Trophoblast cell (in vitro differentiated cells and primary cell): ENCODE data around the gene MTMR3.

Source experiments
- DNase-seq, 2 donors: peaks; one replicate each; pipeline ENCODE4 v3.0.0-alpha.2; 2016
- H2AFZ ChIP-seq: 2 replicates; pipeline ENCODE4 v1.6.1; 2013; ENCODE audit warnings: low read length, moderate library complexity, mild to moderate bottlenecking; ENCODE audit not compliant: insufficient read depth, poor library complexity
- H2AK5ac ChIP-seq: 2 replicates; pipeline ENCODE4 v1.6.1; 2013; ENCODE audit warnings: mild to moderate bottlenecking, low read length
- H2BK120ac ChIP-seq: 2 replicates; pipeline ENCODE4 v1.6.1; 2013; ENCODE audit warnings: low read length, mild to moderate bottlenecking, moderate library complexity; ENCODE audit not compliant: insufficient read depth, poor library complexity
- H2BK12ac ChIP-seq: 2 replicates; pipeline ENCODE4 v1.6.1; 2013; ENCODE audit warnings: mild to moderate bottlenecking, low read length, moderate library complexity
- H2BK5ac ChIP-seq: 2 replicates; pipeline ENCODE4 v1.6.1; 2013; ENCODE audit warnings: low read length, low read depth, moderate library complexity, mild to moderate bottlenecking; ENCODE audit not compliant: poor library complexity
- H3K14ac ChIP-seq: 2 replicates; pipeline ENCODE4 v1.6.1; 2013; ENCODE audit warnings: mild to moderate bottlenecking, low read length
- H3K18ac ChIP-seq: 2 replicates; pipeline ENCODE4 v1.6.1; 2013; ENCODE audit warnings: mild to moderate bottlenecking, low read length
- H3K23ac ChIP-seq: 2 replicates; pipeline ENCODE4 v1.6.1; 2013; ENCODE audit warnings: low read length
- H3K27ac ChIP-seq: 2 replicates; pipeline ENCODE4 v1.5.1; 2013; ENCODE audit warnings: low read depth, mild to moderate bottlenecking, inconsistent platforms, low read length, moderate library complexity
- H3K27me3 ChIP-seq: 2 replicates; pipeline ENCODE4 v1.6.1; 2013; ENCODE audit warnings: inconsistent platforms, mild to moderate bottlenecking, low read length, moderate library complexity; ENCODE audit not compliant: insufficient read depth
- H3K36me3 ChIP-seq, 2 experiments: 1 replicate in 1 of 2; 2 replicates in 1 of 2; pipeline ENCODE4 v1.6.1; 2013; ENCODE audit warnings: low read length in 2 of 2, mild to moderate bottlenecking in 2 of 2, moderate library complexity in 1 of 2; ENCODE audit not compliant: insufficient read depth in 2 of 2, control insufficient read depth in 1 of 2
- H3K4ac ChIP-seq: 2 replicates; pipeline ENCODE4 v1.6.1; 2013; ENCODE audit warnings: low read depth, mild to moderate bottlenecking, low read length, moderate library complexity
- H3K4me1 ChIP-seq, 2 experiments: 1 replicate in 1 of 2; 2 replicates in 1 of 2; pipeline ENCODE4 v1.6.1; 2013; ENCODE audit warnings: low read length in 2 of 2, mild to moderate bottlenecking in 2 of 2, moderate library complexity in 1 of 2; ENCODE audit not compliant: insufficient read depth in 2 of 2, control insufficient read depth in 1 of 2
- H3K4me2 ChIP-seq: 2 replicates; pipeline ENCODE4 v1.6.1; 2013; ENCODE audit warnings: inconsistent platforms, mild to moderate bottlenecking, low read length, moderate library complexity
- H3K4me3 ChIP-seq: 2 replicates; pipeline ENCODE4 v1.5.1; 2013; ENCODE audit warnings: mild to moderate bottlenecking, low read depth, low read length, inconsistent platforms
- H3K79me1 ChIP-seq: one replicate; pipeline ENCODE4 v1.6.1; 2013; ENCODE audit warnings: low read length
- H3K79me2 ChIP-seq: 2 replicates; pipeline ENCODE4 v1.6.1; 2013; ENCODE audit warnings: low read length, mild to moderate bottlenecking; ENCODE audit not compliant: control insufficient read depth, insufficient read depth, poor library complexity
- H3K9ac ChIP-seq: 2 replicates; pipeline ENCODE4 v1.6.1; 2013; ENCODE audit warnings: mild to moderate bottlenecking, low read length
- H3K9me3 ChIP-seq: 2 replicates; pipeline ENCODE4 v1.6.1; 2013; ENCODE audit warnings: low read depth, mild to moderate bottlenecking, control low read depth, inconsistent platforms, low read length; ENCODE audit not compliant: insufficient read depth
- H4K12ac ChIP-seq: 2 replicates; pipeline ENCODE4 v1.6.1; 2013; ENCODE audit warnings: low read depth, mild to moderate bottlenecking, low read length, moderate library complexity
- H4K8ac ChIP-seq: 2 replicates; pipeline ENCODE4 v1.6.1; 2013; ENCODE audit warnings: low read depth, mild to moderate bottlenecking, low read length, moderate library complexity
- H4K91ac ChIP-seq: one replicate; pipeline ENCODE4 v1.6.1; 2013; ENCODE audit warnings: low read depth, mild to moderate bottlenecking, low read length, moderate library complexity
- WGBS: extraction: QIAGEN DNeasy Blood & Tissue Kit; methylation state at CpG from one replicate; pipeline ENCODE4 v1.1.7; 2013; ENCODE audit warnings: missing lambda C conversion rate; ENCODE audit not compliant: insufficient read length, insufficient coverage; ENCODE audit errors: extremely low coverage; 5-methylcytosine and 5-hydroxymethylcytosine counted together

The MTMR3 gene

DNA sequence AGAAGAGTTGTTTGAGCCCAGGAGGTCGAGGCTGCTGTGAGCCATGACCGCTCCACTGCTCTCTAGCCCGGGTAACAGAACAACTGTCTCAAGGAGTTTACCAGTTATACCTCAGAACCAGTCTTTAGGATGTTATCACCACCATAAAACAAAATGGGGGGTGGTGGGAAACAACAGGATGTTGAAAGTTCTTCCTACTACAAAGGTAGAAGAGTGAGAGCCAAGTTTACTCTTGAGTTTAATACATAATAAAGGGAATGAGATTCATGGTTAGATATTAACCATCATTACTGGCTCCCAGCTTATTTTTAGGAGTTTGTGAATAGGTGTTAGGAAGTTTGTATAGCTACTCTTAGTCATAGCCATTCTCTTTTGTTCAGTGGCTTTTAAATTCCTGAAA lies 118.5 kb downstream of the MTMR3 start:
- Histone ChIP-seq H4K12ac (no peak overlapping the region), H3K4me1 (no peaks in the 10 kb centered on the region), H3K79me2 (no peaks in the 10 kb centered on the region), H3K4me2 (no peak overlapping the region), H3K27ac (no peak overlapping the region), H3K14ac (no peak overlapping the region), H2BK120ac (no peak overlapping the region), H3K4ac (no peak overlapping the region), H2BK12ac (no peak overlapping the region), H2AFZ (no peak overlapping the region), H2AK5ac (no peak overlapping the region), H4K8ac (no peak overlapping the region), H3K9me3 (no peaks in the 10 kb centered on the region), H4K91ac (no peak overlapping the region), H3K27me3 (no peaks in the 10 kb centered on the region), H3K9ac (no peak overlapping the region), H3K79me1 (no peaks in the 10 kb centered on the region), H3K4me3 (no peak overlapping the region), H3K23ac (no peak overlapping the region), H3K36me3 (peaks cover 5 to 9% of the 10 kb centered on the region in 2 experiments), H2BK5ac (no peak overlapping the region), H3K18ac (no peak overlapping the region)
- DNase-seq = no peak
- WGBS = no CpG with 5 or more reads among the region's 3 CpGs

DNA sequence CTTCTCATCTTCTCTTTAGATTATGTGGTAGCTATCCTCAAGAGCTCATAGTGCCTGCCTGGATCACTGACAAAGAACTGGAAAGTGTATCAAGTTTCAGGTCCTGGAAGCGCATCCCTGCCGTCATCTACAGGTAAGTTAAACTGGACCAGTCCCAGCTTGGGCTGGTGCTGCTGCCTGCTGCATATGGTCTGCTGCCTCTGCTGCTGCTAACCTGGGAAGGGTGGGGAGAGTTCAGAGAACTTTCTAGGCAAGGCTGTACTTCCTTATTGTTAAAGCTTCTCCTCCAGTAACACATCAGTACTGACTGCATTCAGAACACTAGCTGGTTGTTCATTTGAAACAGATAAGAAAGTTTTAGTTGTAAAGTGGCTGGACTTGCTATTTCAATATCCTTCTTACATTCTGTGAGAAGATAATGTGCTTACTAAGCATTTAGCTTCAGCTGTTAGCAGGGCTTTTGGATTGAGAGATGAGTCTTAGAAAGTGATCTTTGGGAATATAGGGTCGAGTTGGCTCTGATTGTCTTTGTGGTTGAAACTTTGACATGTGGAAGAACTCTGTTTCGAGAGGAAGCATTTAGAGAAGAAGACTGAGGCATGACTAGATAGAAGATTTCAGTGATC lies 120.0 kb downstream of the MTMR3 start:
- no peaks in the 10 kb centered on the region for H3K9me3 ChIP-seq
- H3K23ac ChIP-seq = no peak overlapping the region
- DNase-seq = no peak
- no peak overlapping the region for H2BK12ac ChIP-seq
- no peak overlapping the region for H3K27ac ChIP-seq
- H2BK120ac ChIP-seq = no peak overlapping the region
- H3K4me3 ChIP-seq = no peak overlapping the region
- no peak overlapping the region for H2BK5ac ChIP-seq
- no peak overlapping the region for H3K4ac ChIP-seq
- H3K36me3 ChIP-seq = peaks cover 7 to 19% of the 10 kb centered on the region in 2 experiments
- H3K79me1 ChIP-seq = no peaks in the 10 kb centered on the region
- H4K12ac ChIP-seq = no peak overlapping the region
- H3K79me2 ChIP-seq = no peaks in the 10 kb centered on the region
- no peak overlapping the region for H3K4me2 ChIP-seq
- no peaks in the 10 kb centered on the region for H3K4me1 ChIP-seq
- no CpG with 5 or more reads among the region's 4 CpGs for WGBS
- no peak overlapping the region for H2AK5ac ChIP-seq
- H3K14ac ChIP-seq = no peak overlapping the region
- H3K9ac ChIP-seq = no peak overlapping the region
- no peak overlapping the region for H2AFZ ChIP-seq
- no peak overlapping the region for H3K18ac ChIP-seq
- H4K8ac ChIP-seq = no peak overlapping the region
- no peaks in the 10 kb centered on the region for H3K27me3 ChIP-seq
- H4K91ac ChIP-seq = no peak overlapping the region

DNA sequence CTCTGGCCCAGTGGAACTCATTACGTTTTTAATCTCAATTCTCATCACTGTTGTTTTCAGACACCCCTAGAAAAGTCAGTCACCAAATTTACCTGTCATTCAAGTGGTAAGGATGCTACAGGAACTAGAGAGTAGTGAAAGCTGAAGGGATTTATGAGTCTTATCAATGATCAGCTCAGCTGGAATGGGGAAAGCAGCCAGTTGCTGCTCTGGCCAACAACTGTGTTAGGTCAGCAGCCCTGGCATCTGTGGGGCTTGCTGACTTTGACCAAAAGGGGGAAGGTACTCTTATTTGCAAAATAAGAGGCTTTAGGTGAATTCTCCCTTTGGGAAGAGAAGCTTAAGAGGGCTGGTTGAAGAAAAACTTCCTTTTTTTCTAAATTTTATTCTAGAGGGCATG lies 121.1 kb downstream of the MTMR3 start:
- peaks cover 9 to 23% of the 10 kb centered on the region in 2 experiments for H3K36me3 ChIP-seq
- H3K4me1 ChIP-seq = no peaks in the 10 kb centered on the region
- no peak overlapping the region for H4K8ac ChIP-seq
- no peaks in the 10 kb centered on the region for H3K79me2 ChIP-seq
- no peak overlapping the region for H2AK5ac ChIP-seq
- H2AFZ ChIP-seq = no peak overlapping the region
- H3K27me3 ChIP-seq = no peaks in the 10 kb centered on the region
- no peak overlapping the region for H4K91ac ChIP-seq
- DNase-seq = no peak
- H3K4me3 ChIP-seq = no peak overlapping the region
- H3K18ac ChIP-seq = no peak overlapping the region
- H3K9ac ChIP-seq = no peak overlapping the region
- no peak overlapping the region for H3K23ac ChIP-seq
- no peak overlapping the region for H3K4ac ChIP-seq
- H3K9me3 ChIP-seq = no peaks in the 10 kb centered on the region
- no peaks in the 10 kb centered on the region for H3K79me1 ChIP-seq
- H2BK120ac ChIP-seq = no peak overlapping the region
- no peak overlapping the region for H2BK5ac ChIP-seq
- H3K27ac ChIP-seq = no peak overlapping the region
- H3K4me2 ChIP-seq = no peak overlapping the region
- H4K12ac ChIP-seq = no peak overlapping the region
- no CpG with 5 or more reads among the region's 1 CpG for WGBS
- H3K14ac ChIP-seq = no peak overlapping the region
- H2BK12ac ChIP-seq = no peak overlapping the region

DNA sequence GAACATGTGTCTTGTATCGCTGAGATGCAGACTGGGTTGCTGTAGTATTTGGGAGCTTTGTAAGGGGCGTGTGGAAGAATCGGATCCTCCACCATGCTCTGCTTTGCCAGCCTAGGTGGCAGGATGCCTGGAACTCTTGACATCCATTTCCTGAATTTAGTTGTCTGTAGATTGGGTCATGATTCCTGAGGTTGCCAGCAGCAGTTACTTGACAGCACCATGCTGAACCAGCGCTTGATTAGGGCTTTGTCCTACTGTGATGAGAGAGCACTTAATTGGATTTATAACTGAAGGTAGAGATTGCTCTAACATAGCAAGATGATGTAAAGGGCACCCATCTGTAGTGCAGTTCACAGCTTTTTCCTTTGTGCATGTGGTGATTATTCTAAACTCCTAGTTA lies 121.7 kb downstream of the MTMR3 start:
- H3K79me1 ChIP-seq = no peaks in the 10 kb centered on the region
- peaks cover 9 to 23% of the 10 kb centered on the region in 2 experiments for H3K36me3 ChIP-seq
- no peaks in the 10 kb centered on the region for H3K79me2 ChIP-seq
- H3K14ac ChIP-seq = no peak overlapping the region
- H2BK120ac ChIP-seq = no peak overlapping the region
- H3K27me3 ChIP-seq = no peaks in the 10 kb centered on the region
- no peak overlapping the region for H3K18ac ChIP-seq
- no peak overlapping the region for H3K27ac ChIP-seq
- H3K4ac ChIP-seq = no peak overlapping the region
- H3K4me2 ChIP-seq = no peak overlapping the region
- DNase-seq = no peak
- no peak overlapping the region for H2BK5ac ChIP-seq
- no peak overlapping the region for H4K12ac ChIP-seq
- no peaks in the 10 kb centered on the region for H3K4me1 ChIP-seq
- H2BK12ac ChIP-seq = no peak overlapping the region
- no peak overlapping the region for H2AFZ ChIP-seq
- no CpG with 5 or more reads among the region's 4 CpGs for WGBS
- H4K8ac ChIP-seq = no peak overlapping the region
- no peak overlapping the region for H3K9ac ChIP-seq
- no peak overlapping the region for H3K23ac ChIP-seq
- no peak overlapping the region for H3K4me3 ChIP-seq
- no peak overlapping the region for H4K91ac ChIP-seq
- H2AK5ac ChIP-seq = no peak overlapping the region
- no peaks in the 10 kb centered on the region for H3K9me3 ChIP-seq
